Kidney glomerular epithelial cell (primary cell): ENCODE data around the gene PAK3.
A peak's percentile ranks its signal among the peaks of the same experiment; 100 is the strongest.

ENCODE experiments used
- DNase-seq: peaks from one replicate; lab custom pipeline; 2025; lab: John Stamatoyannopoulos, UW

The PAK3 gene

GRCh38 chrX:111095974-111096895 is at the start of gene PAK3:
Gene PAK3 (plus strand): TSS chrX:111096191. CDS start chrX:111123104, 26,913 bp downstream.
- peak; percentile 50 for DNase-seq

GRCh38 chrX:111047575-111047974 is 48.4 kb upstream of the PAK3 start:
- no peak for DNase-seq

- DNase-seq, result no peak
Measured at GRCh38 chrX:111052478-111052877, 43.5 kb upstream of the PAK3 start.

GRCh38 chrX:111071542-111072277 is 24.3 kb upstream of the PAK3 start:
- DNase-seq, result no peak

- DNase-seq, result no peak
Measured at GRCh38 chrX:111083081-111083480, 12.9 kb upstream of the PAK3 start.

- DNase-seq, result no peak
Measured at GRCh38 chrX:111086591-111087006, 9.4 kb upstream of the PAK3 start.

GRCh38 chrX:111088628-111089027 is 7.4 kb upstream of the PAK3 start:
- DNase-seq, result no peak

GRCh38 chrX:111090458-111090857 is 5.5 kb upstream of the PAK3 start:
- no peak for DNase-seq

- DNase-seq, result no peak
Measured at GRCh38 chrX:111098874-111099273, 2.9 kb downstream of the PAK3 start.

- peak; percentile 5 for DNase-seq
Measured at GRCh38 chrX:111100191-111100590, 4.2 kb downstream of the PAK3 start.

GRCh38 chrX:111101580-111101979 is 5.6 kb downstream of the PAK3 start:
- DNase-seq, result no peak

- DNase-seq, result no peak
Measured at GRCh38 chrX:111102636-111103035, 6.6 kb downstream of the PAK3 start.

- no peak for DNase-seq
Measured at GRCh38 chrX:111103246-111103645, 7.3 kb downstream of the PAK3 start.

- DNase-seq, result no peak
Measured at GRCh38 chrX:111110098-111110775, 14.2 kb downstream of the PAK3 start.

- DNase-seq, result no peak
Measured at GRCh38 chrX:111114806-111115205, 18.8 kb downstream of the PAK3 start.

- no peak for DNase-seq
Measured at GRCh38 chrX:111116666-111117065, 20.7 kb downstream of the PAK3 start.

- DNase-seq, result no peak
Measured at GRCh38 chrX:111119341-111119740, 23.4 kb downstream of the PAK3 start.

- no peak for DNase-seq
Measured at GRCh38 chrX:111123125-111123524, 27.1 kb downstream of the PAK3 start.

GRCh38 chrX:111123606-111124179 is 27.7 kb downstream of the PAK3 start:
- DNase-seq, result no peak

- no peak for DNase-seq
Measured at GRCh38 chrX:111124418-111124817, 28.4 kb downstream of the PAK3 start.

- DNase-seq, result no peak
Measured at GRCh38 chrX:111127038-111127437, 31.0 kb downstream of the PAK3 start.

GRCh38 chrX:111129921-111130320 is 33.9 kb downstream of the PAK3 start:
- no peak for DNase-seq
